HEK293 (cell line): ENCODE results near the gene SGMS1.

Experiments
- CTCF ChIP-seq: fragments of 450-650 bp; formaldehyde crosslinking; IDR thresholded peaks from 2 replicates; pipeline ENCODE4 v1.5.1; 2016; ENCODE audit warnings: missing biosample characterization, missing genetic modification characterization
- TCF7L2 ChIP-seq: IDR thresholded peaks from 2 replicates; pipeline ENCODE4 v1.6.1; 2011; ENCODE audit warnings: low read depth, mild to moderate bottlenecking, inconsistent platforms, low read length, moderate library complexity, borderline replicate concordance
- YY1 ChIP-seq: fragments of 450-650 bp; formaldehyde crosslinking; IDR thresholded peaks from 2 replicates; pipeline ENCODE4 v1.5.1; 2018; ENCODE audit warnings: missing biosample characterization, missing genetic modification characterization
- ZBTB21 ChIP-seq: fragments of 450-650 bp; formaldehyde crosslinking; IDR thresholded peaks from 2 replicates; pipeline ENCODE4 v1.5.1; 2017; ENCODE audit warnings: missing biosample characterization, missing genetic modification characterization
- ZNF19 ChIP-seq: fragments of 450-650 bp; formaldehyde crosslinking; IDR thresholded peaks from 2 replicates; pipeline ENCODE4; 2016; ENCODE audit warnings: missing biosample characterization, missing genetic modification characterization, low read depth
- ZNF324 ChIP-seq: fragments of 450-650 bp; formaldehyde crosslinking; IDR thresholded peaks from 2 replicates; pipeline ENCODE4 v1.5.1; 2016; ENCODE audit warnings: missing biosample characterization, missing genetic modification characterization
- ZNF394 ChIP-seq: fragments of 450-650 bp; formaldehyde crosslinking; IDR thresholded peaks from 2 replicates; pipeline ENCODE4 v1.5.1; 2016; ENCODE audit warnings: missing biosample characterization, missing genetic modification characterization, mild to moderate bottlenecking, moderate library complexity, borderline replicate concordance
- ZNF560 ChIP-seq: fragments of 450-650 bp; formaldehyde crosslinking; IDR thresholded peaks from 2 replicates; pipeline ENCODE4 v1.5.1; 2017; ENCODE audit warnings: missing biosample characterization, missing genetic modification characterization, borderline replicate concordance
- ZNF580 ChIP-seq: fragments of 450-650 bp; formaldehyde crosslinking; IDR thresholded peaks from 2 replicates; pipeline ENCODE4 v1.5.1; 2016; ENCODE audit warnings: missing biosample characterization, missing genetic modification characterization

GRCh38 chr10:50438049-50438936, 185.5 kb downstream of the SGMS1 start:
- TF ChIP-seq TCF7L2 (no peak), ZNF580 (no peak), CTCF (no peak), ZNF394 (tag by site-specific recombination) (no peak), ZNF560 (tag by site-specific recombination) (no peak), ZNF324 (tag by site-specific recombination) (no peak), ZNF19 (no peak), YY1 (tag by site-specific recombination) (no peak), ZBTB21 (no peak)
